ENCODE measurements around the gene SLC7A1.

DNA sequence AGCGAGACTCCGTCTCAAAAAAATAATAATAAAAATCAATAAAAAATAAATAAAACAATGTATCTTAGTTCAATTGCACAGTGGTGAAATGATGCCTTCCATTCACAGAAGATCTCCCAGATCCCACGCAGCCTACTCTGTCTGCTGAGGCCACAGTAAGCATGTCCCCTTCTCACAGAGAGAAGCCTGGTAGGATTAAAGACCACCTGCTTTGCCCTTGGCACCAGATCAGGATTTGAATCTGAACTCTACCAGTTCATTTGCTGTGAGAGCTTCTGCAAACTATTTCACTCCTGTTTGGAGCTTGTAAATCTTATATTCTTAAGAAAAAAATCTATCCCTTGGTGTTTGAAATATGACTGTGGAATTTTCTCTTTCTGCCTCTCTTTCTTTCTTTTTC is 2.2 kb upstream of the SLC7A1 start:
- TF ChIP-seq POLR2A (IDR thresholded peaks at IDR 0.05; ENCODE audit: control extremely low read depth in 1 of 2, low read depth in 2 of 2, low read length in 2 of 2): no peak
- no peak for TF ChIP-seq TEAD4 (IDR thresholded peaks at IDR 0.05; ENCODE audit: low read depth, low read length)
- no peak for TF ChIP-seq POLR2AphosphoS5 (IDR thresholded peaks at IDR 0.05; ENCODE audit: low read depth, low read length)
- TF ChIP-seq, protein P1, sequence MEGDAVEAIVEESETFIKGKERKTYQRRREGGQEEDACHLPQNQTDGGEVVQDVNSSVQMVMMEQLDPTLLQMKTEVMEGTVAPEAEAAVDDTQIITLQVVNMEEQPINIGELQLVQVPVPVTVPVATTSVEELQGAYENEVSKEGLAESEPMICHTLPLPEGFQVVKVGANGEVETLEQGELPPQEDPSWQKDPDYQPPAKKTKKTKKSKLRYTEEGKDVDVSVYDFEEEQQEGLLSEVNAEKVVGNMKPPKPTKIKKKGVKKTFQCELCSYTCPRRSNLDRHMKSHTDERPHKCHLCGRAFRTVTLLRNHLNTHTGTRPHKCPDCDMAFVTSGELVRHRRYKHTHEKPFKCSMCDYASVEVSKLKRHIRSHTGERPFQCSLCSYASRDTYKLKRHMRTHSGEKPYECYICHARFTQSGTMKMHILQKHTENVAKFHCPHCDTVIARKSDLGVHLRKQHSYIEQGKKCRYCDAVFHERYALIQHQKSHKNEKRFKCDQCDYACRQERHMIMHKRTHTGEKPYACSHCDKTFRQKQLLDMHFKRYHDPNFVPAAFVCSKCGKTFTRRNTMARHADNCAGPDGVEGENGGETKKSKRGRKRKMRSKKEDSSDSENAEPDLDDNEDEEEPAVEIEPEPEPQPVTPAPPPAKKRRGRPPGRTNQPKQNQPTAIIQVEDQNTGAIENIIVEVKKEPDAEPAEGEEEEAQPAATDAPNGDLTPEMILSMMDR (IDR thresholded peaks at IDR 0.05; ENCODE audit: control extremely low read depth in 1 of 3, insufficient read depth in 1 of 3, low read depth in 1 of 3, low read length in 3 of 3): no peak
- no peak for TF ChIP-seq EGR1 (IDR thresholded peaks at IDR 0.05; ENCODE audit: borderline replicate concordance, low read depth, low read length)
- TF ChIP-seq CEBPB (IDR thresholded peaks at IDR 0.05; ENCODE audit: low read depth, low read length): no peak
- no peak for TF ChIP-seq PHF8 (conservative IDR thresholded peaks at IDR 0.05; ENCODE audit: low read depth, low read length)
- no peak for TF ChIP-seq YY1 (IDR thresholded peaks at IDR 0.05; ENCODE audit: low read depth, low read length)
- TF ChIP-seq GABPA (IDR thresholded peaks at IDR 0.05; ENCODE audit: borderline replicate concordance, insufficient read depth, low read length): no peak
- TF ChIP-seq, protein P2, sequence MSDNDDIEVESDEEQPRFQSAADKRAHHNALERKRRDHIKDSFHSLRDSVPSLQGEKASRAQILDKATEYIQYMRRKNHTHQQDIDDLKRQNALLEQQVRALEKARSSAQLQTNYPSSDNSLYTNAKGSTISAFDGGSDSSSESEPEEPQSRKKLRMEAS (IDR thresholded peaks at IDR 0.05): no peak
- no peak for TF ChIP-seq EP300 (IDR thresholded peaks at IDR 0.05; ENCODE audit: borderline replicate concordance in 1 of 2, low read depth in 2 of 2, low read length in 2 of 2)

Measured in H1 (cell line).